ENCODE data around the gene MVD. TPM values are rescaled to one million over a fixed set of nuclear protein-coding genes. Genes with fewer than 3 reads are reported as not detected.

The MVD gene
- total and polyA plus RNA-seq, 2 of the 13 experiments (the other 11 are each of a cell fraction or from before 2014, with no cell fraction given), result 28.1 to 187 TPM

- TF ChIP-seq POLR2A (IDR thresholded peaks at IDR 0.05; ENCODE audit: insufficient read depth in 1 of 2, low read depth in 2 of 2, low read length in 2 of 2), result 0 out of 4 replicates have a peak, but pooled peaks of 1 of the 2 experiments have one; percentile 23
- no peak for TF ChIP-seq ZNF660 (CRISPR knock-in tag; IDR thresholded peaks at IDR 0.05; ENCODE audit: borderline replicate concordance, low read depth)
- no peak for TF ChIP-seq PAWR (CRISPR knock-in tag; IDR thresholded peaks at IDR 0.05; ENCODE audit: borderline replicate concordance)
- no peak for TF ChIP-seq ZNF180 (CRISPR knock-in tag; IDR thresholded peaks at IDR 0.05; ENCODE audit: borderline replicate concordance, low read depth)
- no peak for TF ChIP-seq MTA3 (CRISPR knock-in tag; IDR thresholded peaks at IDR 0.05)
- TF ChIP-seq DDIT3 (CRISPR knock-in tag; IDR thresholded peaks at IDR 0.05), result no peak
- TF ChIP-seq KDM5B (CRISPR knock-in tag; IDR thresholded peaks at IDR 0.05; ENCODE audit: borderline replicate concordance), result 0 out of 2 replicates have a peak, but pooled peaks have one; percentile 29
- TF ChIP-seq ZNF687 (CRISPR knock-in tag; IDR thresholded peaks at IDR 0.05), result peak; percentile 36
- no peak for TF ChIP-seq HMGA1 (CRISPR knock-in tag; conservative IDR thresholded peaks at IDR 0.05)
- TF ChIP-seq ZNF280D (CRISPR knock-in tag; IDR thresholded peaks at IDR 0.05), result no peak
- TF ChIP-seq IRF1 (CRISPR knock-in tag; IDR thresholded peaks at IDR 0.05; ENCODE audit: low read depth), result no peak
- TF ChIP-seq ZBTB14 (CRISPR knock-in tag; IDR thresholded peaks at IDR 0.05), result no peak
- no peak for TF ChIP-seq ZNF468 (CRISPR knock-in tag; IDR thresholded peaks at IDR 0.05)
- TF ChIP-seq ZNF784 (CRISPR knock-in tag; IDR thresholded peaks at IDR 0.05; ENCODE audit: borderline replicate concordance), result no peak
- no peak for TF ChIP-seq HMG20A (CRISPR knock-in tag; IDR thresholded peaks at IDR 0.05; ENCODE audit: borderline replicate concordance)
- no peak for TF ChIP-seq NONO (IDR thresholded peaks at IDR 0.05)
- TF ChIP-seq NONO (CRISPR knock-in tag; conservative IDR thresholded peaks at IDR 0.05), result no peak
- no peak for TF ChIP-seq SSRP1 (CRISPR knock-in tag; IDR thresholded peaks at IDR 0.05)
- no peak for TF ChIP-seq IKZF5 (CRISPR knock-in tag; IDR thresholded peaks at IDR 0.05)
These were observed 4.6 kb upstream of the MVD start (continued) for GRCh38 chr16:88667461-88667860.

Data from HepG2 (cell line).